ENCODE data around the gene PARD3.
A peak's percentile ranks its signal among the peaks of the same experiment; 100 is the strongest.
"Not testable (repeated sequence)": the region's sequence is repeated elsewhere in the genome, so short reads cannot be mapped to it uniquely, and the experiment has no call there.

Gene PARD3

DNA sequence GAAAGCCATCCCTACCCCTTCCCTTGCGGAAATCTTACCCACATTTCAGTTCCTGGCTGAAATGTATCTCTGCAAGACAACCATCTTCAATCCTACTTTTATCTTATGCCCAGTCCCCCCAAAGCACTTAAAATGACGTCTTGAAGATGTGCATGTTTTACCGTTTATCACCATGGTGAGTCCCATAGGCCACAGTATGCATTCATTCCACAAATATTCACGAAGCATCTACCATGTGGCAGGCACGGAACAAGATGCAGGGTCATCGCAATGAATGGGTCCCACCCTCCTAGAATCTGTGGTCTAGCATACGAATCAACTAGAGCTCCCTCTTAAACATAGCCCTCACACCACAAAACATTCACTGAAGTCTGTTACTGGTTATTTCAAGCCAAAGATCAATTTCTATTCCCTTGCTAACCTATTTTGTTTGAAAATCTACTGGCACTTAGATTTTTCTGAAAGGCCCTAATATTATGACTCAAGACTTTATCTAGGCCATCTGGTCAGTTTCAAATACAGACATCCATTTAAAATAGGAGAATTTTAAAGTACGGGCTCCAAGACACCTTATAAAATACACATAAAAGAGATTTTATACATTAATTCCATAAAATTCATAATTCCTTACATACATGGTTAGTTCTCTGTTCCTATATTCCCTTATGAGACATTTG lies 99.4 kb downstream of the PARD3 start:
- peak; percentile 63 for DNase-seq (ENCODE audit: low read depth)

DNA sequence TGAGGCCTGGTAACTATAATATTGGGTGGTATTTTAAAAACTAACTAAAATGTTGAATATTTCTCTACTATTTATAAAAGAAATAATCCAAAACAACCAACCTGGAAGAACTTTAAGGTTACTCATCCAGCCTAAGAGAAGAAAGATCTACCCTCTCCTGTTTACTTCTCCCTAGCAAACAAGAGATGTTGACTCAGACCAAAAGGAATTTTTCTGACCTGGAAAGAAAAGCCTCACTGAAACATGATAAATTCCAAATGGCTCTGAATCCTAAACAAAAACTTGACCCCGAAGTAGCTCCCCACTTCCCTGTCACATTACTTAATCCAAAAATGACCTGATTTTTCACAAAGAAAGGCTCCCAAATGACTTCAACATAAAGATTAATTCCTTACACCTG lies 101.2 kb downstream of the PARD3 start:
- DNase-seq (ENCODE audit: low read depth): peak; percentile 75

DNA sequence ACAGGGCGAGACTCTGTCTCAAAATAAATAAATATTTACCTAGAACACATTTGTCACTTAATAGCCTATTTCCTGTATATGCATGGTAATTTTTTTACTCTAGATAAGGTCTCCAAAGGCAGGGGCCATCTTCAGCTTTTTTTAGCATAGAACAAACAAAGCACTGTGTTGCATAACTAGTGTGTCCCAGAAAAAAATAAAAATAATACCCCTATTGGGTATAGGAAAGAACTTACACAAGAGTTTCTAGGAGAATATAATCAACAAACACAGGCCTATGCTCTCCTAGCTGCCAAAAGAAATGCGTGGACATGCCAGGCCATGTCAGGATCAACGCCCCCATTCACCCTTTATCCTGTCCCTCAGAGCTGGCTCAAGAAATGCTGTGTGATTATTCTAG lies 103.6 kb downstream of the PARD3 start:
- DNase-seq (ENCODE audit: low read depth): no peak

DNA sequence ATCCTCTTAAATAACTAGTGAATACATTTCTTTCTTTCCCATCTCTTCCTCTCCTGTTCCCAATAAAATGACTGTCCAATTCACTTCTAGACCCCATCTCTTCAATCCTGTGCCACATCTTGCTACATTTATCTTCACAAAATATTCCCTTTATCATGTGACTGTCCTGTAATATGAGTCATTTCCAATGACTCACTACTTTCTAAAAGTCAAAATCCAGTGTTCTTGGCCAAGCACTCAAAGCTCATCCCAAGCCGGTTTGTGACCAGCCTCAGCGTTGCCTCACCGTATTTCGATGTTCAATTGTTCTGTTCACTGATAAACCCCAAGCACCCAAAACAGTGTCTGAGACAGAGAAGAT lies 104.7 kb downstream of the PARD3 start:
- DNase-seq (ENCODE audit: low read depth): peak; percentile 54

DNA sequence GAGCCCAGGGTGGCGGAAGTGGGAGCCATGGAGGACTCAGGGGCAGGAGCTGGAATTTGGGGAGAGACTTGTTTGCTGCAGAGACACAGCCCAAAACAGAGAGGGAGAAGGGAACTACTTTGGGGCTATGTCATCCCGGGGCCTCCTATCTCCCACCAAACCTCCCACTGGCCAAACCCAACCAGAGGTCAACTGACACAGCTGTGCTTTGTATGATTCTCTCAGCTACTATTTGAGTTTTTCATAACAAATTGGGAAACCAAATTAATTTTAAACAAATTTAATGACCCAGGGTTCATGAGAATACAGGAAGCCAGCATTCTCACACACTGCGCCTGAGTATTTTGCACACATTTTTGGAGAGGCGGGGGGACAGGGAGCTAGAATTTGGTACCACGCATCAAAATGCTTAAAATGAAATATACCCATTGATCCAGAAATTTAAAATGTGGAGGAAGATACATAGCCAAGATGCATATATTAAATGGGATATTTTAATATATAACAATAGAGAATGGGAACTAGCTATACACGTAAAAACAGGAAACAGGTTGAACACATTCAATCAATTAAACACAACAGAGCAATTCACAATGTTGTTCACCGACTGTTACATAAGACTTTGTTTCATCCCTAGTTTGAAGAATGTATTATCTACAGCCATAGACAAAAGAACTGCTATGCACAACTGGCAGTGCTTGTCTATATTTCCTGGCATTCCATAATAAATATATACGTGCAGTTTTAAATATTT lies 105.3 kb downstream of the PARD3 start:
- no peak for DNase-seq (ENCODE audit: low read depth)

DNA sequence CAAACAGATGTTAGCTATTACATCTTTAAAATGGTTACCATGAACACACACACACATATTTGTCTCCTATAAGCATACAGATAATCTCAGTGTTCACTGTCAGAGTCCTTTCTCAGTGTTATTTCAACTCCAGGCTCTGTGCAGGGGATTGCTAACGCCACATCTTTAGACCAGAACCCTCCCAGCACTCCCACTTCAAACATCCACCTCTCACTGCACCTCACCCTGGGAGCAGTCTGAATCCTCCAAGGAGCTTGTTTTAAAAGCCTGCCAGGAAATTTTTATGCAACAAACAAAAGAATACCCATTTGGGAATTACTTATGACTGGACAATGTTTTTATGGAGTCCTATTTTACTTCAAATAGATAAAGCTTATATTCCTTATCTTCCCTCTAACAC lies 107.4 kb downstream of the PARD3 start:
- DNase-seq (ENCODE audit: low read depth): no peak

DNA sequence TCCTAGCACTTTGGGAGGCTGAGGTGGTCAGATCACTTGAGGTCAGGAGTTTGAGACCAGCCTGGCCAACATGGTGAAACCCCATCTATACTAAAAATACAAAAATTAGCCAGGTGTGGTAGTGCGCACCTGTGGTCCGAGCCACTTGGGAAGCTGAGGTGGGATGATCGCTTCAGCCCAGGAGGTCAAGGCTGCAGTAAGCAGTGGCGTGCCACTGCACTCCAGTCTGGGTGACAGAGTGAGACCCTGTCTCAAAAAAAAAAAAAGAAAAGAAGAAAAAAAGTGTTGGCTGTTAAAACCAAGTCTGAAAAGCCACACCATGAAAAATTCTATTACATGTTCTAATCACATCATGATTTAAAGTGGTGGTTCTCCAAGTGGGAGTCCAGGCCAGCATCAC lies 108.1 kb downstream of the PARD3 start:
- DNase-seq (ENCODE audit: low read depth): not testable (repeated sequence)

DNA sequence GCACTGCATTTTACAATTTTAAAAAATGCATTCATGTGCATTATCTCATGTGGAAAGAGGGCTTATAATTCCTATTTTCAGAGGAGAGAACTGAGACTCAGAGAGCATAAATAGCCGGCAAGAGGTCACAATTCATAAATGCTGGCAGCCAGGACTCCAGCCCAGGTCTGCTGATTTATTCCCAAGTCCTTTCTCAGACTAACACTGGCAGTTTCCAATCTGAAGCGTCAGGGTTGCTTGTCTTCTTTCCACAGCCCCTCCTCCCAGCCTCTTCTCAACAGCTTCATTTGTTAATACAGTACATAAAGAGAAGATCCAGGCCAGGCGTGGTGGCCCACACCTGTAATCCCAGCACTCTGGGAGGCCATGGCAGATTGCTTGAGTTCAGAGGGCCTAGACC lies 108.9 kb downstream of the PARD3 start:
- no peak for DNase-seq (ENCODE audit: low read depth)

DNA sequence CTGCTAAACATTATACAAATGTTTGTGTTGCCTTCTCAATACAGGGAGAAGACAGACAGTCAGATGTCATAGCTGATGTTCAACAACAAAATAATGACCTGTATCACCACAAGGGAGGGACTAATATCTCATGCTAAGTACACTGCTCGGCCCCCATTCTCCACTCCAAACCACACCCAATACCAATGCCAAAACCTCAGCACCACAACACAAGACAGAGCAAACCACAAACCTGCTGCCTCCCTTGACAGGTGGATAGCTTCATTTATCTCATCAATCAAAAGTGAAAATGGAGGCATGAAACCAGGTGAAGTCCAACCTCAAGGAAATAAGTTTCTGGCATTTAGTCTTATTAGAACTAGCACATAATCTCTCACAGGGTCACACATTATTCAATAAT lies 109.5 kb downstream of the PARD3 start:
- no peak for DNase-seq (ENCODE audit: low read depth)

DNA sequence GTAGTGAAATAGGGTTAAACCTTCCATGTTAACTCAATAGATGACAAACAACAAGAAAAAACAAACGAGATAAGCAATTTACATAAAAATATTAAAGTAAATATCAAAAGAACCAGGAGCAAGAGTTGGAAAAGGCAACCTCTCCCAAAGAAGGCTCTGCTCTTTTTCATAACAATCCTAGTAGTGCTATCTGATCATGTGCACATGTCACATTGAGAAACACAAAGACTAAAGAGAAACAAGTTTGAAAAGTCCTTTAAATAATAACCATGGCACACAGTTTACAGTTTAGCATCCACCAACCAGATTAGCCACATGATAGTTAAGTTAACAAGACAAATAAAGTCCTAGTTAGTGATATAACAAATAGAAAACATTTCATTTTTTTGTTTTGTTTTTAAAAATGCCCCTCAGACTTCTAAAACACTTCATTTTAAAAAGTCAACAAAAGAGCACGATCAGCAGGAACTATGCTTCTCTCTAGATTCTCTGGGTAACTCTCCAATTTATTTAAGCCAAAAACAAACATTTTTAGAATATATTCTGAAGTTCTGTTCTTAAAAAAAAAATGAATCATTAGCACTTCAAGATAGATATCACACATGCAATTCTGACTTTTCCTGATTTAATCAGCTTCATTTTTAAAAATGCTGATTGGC lies 110.4 kb downstream of the PARD3 start:
- no peak for DNase-seq (ENCODE audit: low read depth)

DNA sequence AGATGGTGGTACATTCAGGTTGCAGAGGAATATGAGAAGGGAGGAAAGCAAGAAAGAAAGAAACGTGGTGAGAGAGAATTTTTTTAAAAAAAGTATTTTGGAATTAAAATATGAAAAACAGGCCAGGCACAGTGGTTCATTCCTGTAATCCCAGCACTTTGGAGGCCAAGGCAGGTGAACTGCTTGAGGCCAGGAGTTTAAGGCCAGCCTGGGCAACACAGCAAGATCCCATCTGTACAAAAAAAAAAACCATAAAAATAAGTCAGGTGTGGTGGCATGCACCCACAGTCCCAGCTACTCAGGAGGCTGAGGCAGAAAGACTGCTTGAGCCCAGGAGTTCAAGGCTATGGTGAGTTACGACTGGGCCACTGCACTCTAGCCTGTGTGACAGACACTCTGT lies 112.1 kb downstream of the PARD3 start:
- DNase-seq (ENCODE audit: low read depth): no peak

DNA sequence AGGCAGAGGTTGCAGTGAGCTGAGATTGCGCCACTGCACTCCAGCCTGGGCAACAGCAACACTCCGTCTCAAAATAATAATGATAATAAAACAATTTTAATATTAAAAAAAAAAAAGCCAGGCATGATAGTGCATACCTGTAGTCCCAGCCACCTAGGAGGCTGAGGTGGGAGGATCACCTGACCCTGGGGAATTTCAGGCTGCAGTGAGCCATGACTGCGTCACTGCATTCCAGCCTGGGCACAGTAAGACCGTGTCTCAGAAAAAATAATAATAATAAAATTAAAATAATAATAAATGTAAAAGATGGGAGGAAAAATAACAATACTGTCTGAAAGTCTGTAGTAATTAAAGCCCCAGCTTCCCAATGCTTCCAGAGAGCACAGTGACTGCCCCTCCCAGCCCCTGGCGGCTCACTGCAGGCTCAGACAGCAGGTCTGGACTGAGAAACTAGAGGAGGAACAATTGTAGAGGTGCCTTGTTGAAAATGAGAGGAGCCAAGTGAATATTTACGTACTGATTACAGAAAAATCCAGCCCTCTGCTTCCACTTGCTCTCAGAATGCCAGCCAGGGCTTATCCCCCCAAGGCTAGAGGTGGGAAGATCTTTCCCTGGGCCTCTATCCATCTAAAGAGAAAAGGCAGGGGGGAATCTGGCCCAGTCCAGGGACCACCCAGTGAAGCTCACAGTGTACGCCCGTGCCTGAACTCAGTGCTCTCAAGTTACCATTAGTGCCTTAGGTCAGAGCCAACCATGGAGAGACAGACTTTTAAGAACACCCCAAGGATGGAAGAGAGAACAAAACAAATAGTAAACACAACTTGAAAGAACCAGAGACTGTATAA lies 112.8 kb downstream of the PARD3 start:
- DNase-seq (ENCODE audit: low read depth): no peak

DNA sequence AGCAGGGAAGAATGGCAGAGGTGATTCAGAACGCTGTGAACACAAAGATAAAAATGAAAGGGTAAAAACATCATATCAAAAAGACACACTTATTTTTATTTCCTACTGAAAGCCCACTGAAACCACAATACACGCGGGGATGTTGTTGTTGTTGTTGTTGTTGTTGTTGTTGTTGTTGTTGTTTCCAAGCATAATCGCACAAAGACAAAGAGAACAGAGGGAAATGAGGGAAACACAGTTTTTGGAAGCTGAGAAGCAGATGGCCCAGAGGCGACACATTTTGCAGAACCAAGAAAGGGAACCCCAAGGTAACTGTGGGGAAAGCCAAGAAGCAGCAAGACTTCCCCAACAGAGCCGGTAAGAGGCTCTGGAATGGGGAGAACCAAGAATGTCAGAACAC lies 113.9 kb downstream of the PARD3 start:
- no peak for DNase-seq (ENCODE audit: low read depth)

DNA sequence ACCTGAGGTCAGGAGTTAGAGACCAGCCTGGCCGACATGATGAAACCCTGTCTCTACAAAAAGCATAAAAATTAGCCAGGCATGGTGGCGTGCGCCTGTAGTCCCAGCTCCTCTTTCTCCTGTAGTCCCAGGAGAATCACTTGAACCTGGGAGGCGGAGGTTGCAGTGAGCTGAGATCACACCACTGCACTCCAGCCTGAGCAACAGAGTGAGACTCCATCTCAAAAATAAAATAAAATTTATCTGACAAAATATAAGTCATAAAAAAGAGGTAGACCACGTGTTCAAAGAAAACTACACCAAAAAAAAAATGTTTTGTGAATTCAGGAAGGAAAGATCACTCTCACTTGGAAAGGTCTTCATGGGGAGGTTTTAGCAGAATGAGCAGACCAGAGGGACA lies 114.3 kb downstream of the PARD3 start:
- not testable (repeated sequence) for DNase-seq (ENCODE audit: low read depth)

DNA sequence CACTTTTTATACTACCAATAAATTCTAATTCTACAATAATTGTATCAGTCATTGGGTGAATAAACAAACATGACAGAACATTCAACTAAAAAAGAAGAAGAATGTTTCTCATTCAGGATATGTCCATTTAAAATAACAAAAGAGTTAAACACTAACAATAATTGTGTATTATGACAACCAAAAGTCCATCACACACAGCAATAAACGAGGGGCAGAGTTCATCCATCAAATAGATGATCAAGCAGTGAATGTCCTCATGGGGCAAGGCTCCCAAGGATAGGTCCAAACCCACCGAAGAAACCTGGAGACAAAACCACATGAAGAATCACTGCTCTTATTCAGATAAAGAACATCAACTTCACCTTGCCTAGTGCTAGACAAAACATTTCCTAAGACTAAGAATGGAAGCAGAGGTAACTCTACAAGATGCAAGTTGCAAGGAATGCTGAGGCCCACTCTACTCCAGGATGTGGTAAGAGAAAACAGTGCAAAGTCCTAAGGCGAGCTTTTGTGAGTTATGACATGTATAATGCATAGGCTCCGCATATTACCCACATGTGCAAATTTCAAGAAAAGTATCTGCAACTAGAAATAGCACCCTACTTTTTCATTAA lies 115.1 kb downstream of the PARD3 start:
- peak; percentile 16 for DNase-seq (ENCODE audit: low read depth)

DNA sequence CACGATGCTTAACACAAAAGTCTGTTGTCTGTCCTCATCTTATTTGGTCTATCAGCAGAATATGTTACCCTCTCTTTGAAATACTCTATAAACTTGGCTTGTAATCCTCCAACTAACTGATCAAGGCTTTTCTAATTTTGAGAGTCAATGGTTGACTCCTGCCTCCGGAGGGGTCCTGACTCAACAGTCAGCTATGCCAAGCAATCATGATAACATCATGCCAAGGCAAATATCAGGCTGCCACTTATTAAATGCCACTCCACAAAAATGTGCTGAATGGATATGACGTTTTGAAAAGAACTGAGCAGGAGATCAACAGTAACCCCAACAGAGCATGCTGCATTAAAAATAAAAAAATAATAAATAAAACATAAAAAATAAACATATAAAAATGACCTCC lies 116.1 kb downstream of the PARD3 start:
- peak; percentile 45 for DNase-seq (ENCODE audit: low read depth)

DNA sequence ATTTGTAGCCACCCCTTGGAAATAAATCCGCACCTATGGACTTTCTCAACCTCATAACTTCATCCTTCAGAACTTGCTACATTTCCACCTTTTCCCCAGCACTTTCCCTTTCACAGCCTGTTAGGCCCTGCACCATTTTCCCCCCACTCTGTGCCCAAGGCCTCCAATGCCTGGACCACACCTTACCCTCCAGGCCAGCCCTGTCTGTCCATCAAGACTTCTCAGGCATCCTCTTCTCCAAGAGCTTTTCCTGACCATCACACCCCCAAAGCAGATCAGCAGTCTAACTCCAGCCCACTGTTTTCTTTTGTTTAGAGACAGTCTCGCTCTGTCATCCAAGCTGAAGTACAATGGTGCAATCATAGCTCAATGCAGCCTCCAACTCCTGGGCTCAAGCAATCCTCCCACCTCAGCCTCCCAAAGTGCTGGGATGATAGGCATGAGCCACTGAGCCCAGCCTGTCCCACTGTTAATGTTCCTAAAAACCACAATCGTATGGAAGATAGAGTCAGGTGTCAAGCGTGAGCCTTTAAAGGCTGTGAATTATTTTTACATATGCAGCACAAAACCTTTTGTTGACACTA lies 116.8 kb downstream of the PARD3 start:
- DNase-seq (ENCODE audit: low read depth): no peak

DNA sequence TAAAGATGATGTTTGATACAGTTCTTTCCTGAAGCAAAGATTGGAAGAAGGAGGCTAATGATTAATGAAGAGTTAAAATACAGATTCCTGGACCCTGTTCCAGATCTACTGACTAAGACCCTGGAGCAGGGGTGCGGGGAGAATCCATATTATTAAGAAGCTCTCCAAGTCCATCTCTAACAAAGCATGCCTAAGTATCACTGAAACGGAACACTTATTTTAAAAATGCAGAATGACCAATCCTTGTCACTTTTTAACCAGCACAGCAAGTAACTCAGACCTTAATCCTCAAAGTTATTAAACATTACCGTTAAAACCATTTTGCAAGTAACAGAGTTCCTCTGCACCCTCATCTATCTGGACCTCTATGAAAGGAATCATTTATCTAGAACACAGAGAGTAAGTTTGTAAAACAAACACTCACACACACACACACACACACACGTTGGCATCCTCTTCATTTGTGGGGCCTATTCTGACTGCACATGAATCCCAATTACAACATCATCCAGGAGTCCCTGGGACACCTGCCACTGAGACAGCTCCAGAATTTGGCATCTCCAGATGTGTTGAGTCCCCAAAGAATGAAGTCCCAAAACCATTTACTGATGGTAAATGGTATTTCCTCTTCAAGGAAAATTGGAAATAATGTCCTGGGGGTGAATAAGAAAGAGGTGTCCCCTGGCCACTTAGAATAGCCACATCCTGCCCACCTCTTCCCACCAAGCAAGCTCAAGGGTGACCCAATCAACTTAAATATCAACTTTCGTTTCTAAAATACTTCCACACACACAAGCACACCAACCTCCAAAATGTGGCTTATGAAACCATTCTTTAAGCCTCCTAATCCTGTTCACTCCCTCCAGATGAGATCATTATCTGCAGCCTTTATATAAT lies 117.5 kb downstream of the PARD3 start:
- DNase-seq (ENCODE audit: low read depth): no peak

DNA sequence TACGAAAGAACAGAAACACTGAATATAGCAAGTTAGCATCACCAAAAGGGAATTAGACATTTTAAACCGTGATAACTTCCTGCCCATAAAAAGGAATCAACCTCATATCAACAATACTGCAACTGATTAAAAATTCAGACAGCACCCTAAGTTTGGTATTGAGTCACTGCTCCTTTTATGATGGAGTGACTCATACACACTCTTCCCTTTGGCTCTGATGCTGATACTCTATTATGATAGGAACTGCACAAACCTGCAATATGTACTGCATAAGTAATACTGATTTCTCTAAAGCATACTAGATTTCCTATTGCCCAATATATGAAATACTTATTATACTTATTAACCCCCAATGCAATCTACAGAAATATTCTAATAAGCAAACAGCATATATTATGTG lies 118.7 kb downstream of the PARD3 start:
- DNase-seq (ENCODE audit: low read depth): peak; percentile 63

DNA sequence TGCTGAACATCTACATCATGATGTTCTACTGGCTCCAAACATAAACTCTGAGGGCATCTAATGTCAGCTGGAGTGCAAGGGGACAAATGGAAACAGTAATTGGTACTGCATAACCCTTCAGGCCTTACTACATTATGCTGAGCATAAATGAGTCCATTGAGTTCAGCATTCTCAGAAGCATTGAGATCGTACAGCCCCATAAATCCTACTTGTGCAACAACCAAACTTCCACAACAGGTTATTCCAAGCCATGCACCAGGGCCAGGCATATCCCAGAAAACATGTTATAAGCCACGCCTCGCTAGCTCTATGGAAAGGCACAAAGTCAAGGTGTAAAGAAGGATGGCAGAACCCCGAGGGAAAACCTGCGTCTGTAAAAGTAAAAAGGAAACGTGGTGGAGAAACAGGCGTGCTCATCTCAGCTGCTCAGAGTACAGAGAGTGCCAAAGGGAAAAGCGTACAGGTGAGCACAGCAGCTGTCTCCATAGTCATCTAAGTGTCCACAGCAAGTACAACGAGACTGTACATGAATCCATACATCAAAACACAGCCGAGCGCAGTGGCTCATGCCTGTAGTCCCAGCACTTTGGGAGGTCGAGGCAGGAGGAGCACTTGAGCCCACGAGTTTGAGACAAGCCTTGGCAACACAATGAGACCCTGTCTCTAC lies 124.6 kb downstream of the PARD3 start:
- no peak for DNase-seq (ENCODE audit: low read depth)

Data from amniotic epithelial cell (primary cell).